GM12872 (cell line): ENCODE data around the gene IFFO2.

Experiments used
- CTCF ChIP-seq: IDR thresholded peaks from 3 replicates; pipeline ENCODE4 v1.5.1; 2011; ENCODE audit warnings: low read depth, mild to moderate bottlenecking, low read length, moderate library complexity; ENCODE audit not compliant: insufficient read depth

IFFO2 gene

GRCh38 chr1:18855573-18855972, 100.9 kb downstream of the IFFO2 start:
- no peak for TF ChIP-seq CTCF

GRCh38 chr1:18854331-18855025, 102.0 kb downstream of the IFFO2 start:
- TF ChIP-seq CTCF = no peak
